HG02885 (cell line): Measurements from ENCODE around the gene ZNF322.

Experiments
- ATAC-seq: cut with Tn5 transposase; IDR thresholded peaks from one replicate; pipeline ENCODE4 v1.9.1; 2021; ENCODE audit warnings: mild to moderate bottlenecking; ENCODE audit not compliant: unreplicated experiment, poor library complexity

The ZNF322 gene

DNA sequence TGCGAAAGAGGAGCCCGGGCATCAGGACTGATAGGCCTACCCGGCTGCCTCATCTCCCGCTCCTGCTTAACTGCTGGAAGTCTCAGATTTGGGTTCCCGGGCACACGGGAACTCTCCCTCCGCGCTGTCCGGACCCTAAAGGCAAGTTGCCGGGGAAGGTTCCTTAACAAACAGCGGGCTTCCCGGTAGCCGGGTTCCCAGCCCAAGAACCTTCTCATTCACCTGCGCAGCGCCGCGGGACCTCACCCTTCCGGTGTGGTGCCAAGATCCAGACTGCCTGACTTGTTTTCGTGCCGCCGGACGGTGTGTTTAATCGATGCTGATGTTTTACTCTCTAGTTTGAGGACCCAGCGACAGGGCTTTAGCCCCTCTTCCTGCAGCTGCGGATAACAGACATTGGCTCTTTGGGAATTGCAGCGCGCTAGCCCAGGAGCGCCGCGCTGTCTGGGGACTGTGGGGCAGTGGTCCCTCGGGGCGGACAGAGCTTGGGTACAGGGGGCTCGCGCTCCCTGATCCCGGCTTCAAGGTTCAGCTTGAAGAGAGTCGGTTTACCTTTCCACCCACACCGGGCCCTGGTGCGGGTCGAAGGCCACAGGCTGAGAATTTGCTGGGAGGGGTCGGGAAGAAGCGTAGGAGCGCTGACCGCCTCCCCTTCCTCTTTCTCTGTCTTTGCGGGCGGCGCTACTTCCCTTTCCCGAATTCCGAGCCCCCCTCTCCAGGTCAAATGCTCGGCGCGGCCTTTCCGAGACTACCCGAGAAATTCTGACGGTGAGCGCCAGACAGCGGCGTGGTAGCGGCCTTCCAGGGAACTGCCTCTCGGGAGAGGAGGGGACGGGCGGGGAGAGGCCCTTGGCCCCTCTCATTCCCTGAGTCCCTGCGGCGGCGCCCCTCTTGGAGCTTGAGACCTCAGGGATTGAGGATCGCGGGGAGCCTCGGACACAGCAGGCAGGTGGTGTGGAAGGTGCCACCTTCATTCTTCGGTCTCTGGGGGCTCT, 45.6 kb downstream of the ZNF322 start:
- no peak for ATAC-seq

DNA sequence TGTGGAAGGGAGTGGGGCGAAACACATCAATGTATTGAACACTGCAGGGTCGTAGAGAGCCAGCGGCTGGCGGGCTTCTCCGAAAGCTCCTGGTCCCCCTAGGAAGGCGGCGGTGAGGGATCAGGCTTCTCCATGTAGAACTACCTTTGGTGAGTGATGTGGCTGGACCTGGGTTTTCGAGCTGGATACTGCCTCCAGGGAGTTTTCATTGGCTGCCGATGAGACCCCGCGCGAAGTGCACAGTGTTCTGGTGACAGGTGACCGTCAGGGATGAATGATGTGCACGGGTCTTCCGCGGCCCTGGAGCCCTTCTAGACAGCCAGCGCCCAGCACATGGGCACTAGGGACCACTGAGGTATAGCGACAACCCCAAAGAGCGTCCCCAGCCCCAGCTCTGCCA, 46.3 kb downstream of the ZNF322 start:
- no peak for ATAC-seq

DNA sequence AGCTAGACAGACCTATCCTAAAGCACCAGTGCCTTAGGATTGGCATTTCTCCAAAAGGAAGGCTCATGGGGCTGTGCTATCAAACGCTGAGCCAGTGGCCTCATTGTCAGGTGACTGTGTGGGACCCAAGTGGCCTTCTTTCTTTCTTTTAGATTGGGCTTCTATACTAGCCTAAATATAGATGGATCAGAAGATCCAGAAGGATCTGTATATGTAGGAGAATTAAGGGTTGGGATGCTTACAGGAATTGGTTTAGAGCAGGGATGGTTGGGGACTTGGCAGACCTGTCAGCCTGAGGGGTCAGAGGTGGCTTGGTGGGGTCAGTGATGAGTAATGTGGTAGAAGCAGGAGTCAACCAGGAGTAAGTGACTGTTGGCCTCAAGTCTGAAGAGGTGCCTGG, 47.9 kb downstream of the ZNF322 start:
- no peak for ATAC-seq

DNA sequence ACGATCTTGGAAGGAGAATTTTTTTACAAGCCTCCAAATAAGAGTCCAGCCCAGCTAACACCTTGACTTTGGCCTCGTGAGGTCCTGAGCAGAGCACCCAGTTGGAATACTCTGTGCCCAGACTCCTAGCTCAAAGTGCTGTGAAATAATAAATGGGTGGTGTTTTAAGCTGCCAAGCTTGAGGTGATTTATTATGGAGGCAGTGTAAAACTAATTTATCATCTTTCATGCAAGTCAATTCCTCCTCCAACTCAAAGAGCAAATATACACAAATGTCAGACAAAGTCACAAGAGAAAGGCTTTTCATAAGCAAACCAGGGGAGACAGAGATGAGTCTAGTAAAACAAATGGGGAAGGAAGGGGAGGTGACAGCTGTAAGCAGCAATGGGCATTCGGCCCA, 50.1 kb downstream of the ZNF322 start:
- ATAC-seq = no peak

DNA sequence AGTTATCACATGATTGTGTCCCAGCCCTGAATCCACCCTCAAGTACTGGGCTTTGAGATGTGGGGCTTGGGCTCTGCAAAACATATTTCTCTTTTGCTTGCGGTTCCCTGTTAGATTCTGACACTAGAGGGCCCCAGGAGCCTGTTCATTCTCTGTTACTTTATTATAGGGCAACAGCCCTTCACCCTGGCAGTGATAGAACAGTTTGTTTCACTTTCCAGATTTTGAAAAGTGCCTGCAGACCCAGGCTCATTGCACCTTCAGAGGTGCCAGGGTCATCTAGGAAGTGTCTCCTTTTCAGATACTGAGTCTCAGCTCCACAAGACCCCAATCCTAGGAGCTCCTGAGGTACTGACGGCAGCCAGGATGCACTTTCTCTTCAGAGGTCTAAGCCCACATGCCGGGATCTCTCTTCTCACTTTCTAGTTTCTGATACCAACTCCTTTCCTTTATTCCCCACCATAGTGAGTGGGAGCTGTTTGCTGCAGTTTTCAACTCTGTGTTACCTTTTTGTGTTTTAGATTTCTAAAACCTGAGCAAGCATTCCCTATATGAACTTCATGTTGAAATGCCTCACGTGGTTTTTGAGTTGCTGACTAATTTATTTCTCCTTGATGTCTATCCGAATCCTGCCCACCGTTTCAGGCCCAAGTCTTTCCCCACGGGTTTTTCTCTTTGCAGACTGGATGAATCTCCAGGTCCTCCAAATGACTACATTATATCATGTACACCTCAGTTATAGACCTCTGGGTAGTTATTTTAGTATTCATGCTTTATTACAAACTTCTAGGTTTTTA, 51.9 kb downstream of the ZNF322 start:
- ATAC-seq = peak; percentile 72

DNA sequence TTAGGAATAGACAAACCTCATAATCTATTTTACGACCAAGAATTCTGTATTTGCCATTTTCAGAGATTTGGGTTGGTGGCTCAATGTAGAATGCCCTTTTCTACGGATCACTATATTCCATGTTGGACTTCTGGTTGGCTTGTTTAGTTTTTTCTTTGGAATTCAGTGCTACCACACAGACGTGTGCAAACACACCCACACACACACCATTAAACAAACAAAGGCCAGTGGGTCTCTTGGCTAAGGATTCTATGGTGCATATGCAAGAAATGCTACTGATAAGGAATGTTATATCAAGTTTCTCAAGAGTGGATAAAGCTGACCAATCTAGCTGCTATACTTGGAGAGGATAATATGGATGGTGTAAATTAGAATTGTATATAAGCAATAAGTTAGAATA, 54.7 kb downstream of the ZNF322 start:
- no peak for ATAC-seq

DNA sequence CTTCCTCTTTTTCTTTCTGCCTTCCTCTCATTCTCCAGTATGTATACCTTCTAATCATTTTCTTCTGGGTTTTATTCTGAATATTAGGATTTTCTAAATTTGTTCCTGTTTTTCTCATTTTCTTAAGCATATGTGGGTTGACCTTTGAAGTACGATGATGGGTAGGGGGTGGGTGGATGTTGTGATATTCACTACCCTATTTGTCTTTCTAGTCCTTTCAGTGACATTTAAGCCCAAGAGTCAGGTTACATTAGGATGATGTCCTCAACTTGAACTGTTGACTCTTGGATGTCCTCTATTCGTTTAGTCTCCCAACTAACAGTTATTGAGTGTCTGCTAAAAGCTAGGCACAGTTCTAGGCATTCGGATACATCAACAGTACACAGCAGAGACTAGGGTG, 55.5 kb downstream of the ZNF322 start:
- no peak for ATAC-seq

DNA sequence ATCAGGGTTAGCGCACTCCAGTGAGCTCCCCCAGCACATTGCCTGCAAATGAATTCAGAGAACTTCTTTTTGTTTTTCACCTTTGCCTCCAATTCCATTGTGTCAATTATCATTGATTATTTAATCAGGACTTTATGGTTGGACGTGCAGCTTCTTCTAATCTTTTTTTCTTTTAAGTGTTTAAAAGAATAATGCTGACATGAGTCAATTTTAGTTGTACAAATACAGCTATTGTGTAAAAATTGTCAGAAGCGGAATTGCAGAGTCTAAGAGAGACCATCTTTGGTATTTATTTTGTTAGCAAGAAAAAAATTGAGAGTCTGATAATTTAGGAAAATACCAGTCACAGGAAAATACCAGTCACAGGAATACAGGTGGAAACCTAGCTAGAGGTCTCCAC, 57.3 kb downstream of the ZNF322 start:
- ATAC-seq = no peak

DNA sequence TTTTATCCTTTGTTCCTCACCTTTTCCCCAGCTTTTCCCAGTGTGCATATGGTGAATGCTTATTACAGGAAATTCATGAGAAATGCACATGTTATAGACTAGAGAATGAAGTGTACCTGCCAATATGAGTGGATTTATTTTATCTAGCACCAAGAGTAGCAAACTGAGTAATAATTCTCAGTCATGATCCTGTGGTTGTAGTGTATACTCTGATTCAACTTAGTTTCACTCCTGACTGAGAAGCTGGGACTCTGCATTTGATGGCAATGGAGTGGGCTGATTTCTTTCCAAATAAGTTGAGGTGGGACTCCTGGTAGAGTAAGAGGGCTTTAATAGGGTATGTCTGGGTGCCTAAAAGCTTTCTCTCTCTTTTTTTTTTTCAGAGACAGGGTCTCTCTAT, 58.8 kb downstream of the ZNF322 start:
- no peak for ATAC-seq

DNA sequence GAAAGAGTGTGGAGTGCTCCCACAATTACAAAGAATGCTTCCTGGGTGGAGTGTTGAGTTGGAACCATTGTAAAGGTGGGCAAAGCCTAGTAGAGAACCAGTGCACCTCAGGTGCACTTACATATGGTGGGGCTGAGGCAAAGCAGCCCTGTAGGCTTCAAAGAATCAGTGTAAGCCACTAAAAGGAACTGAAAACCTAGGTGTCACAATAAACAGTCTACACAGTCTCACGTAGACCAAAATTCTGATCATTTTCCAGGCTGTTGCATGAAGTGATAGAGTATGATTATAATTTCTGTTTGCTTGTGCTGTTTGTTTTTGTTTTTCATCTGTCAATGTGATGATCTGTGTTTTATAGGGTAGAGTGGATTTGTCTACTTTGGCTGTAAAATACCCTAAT, 60.0 kb downstream of the ZNF322 start:
- ATAC-seq = no peak

DNA sequence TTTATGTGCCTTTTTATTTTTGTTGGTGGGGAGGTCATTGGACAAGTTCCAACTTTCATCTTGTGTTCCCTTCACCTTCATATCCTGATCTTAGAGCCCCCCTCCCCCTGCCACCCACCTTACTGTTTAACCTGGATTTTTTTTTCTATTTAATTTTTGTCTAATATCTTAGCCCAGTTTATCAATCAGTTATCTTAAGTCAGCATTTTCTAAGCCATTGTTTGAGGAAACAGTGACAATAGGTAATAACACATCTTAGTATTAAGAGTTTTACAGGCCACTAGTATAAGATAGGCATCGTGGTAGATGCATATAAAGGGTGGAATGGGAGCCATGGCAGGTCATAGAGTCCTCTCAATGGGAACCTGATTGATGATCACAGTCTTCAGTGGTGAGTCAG, 60.4 kb downstream of the ZNF322 start:
- no peak for ATAC-seq

DNA sequence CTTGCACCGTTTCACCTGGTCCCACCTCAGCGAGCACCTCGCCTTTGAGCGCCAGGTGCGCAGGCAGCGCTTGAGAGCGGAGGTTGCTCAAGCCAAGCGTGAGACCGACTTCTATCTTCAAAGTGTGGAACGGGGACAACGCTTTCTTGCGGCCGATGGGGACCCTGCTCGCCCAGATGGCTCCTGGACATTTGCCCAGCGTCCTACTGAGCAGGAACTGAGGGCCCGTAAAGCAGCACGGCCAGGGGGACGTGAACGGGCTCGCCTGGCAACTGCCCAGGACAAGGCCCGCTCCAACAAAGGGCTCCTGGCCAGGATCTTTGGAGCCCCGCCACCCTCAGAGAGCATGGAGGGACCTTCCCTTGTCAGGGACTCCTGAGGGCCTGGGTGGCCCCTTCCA, 61.3 kb downstream of the ZNF322 start:
- ATAC-seq = no peak

DNA sequence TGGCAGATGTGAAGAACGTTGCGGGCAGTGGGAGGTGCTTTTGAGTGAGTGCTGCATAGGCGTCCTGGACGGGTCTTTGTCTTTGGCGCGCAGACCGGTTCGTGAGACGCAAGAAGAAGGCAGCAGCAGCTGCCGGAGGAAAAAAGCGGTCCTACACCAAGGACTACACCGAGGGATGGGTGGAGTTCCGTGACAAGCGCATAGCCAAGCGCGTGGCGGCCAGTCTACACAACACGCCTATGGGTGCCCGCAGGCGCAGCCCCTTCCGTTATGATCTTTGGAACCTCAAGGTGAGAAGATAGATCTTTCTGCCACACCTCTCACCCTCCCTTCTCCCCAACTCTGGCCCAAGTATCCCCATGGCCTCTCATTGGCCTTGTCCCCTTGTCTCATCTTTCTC, 61.7 kb downstream of the ZNF322 start:
- no peak for ATAC-seq

DNA sequence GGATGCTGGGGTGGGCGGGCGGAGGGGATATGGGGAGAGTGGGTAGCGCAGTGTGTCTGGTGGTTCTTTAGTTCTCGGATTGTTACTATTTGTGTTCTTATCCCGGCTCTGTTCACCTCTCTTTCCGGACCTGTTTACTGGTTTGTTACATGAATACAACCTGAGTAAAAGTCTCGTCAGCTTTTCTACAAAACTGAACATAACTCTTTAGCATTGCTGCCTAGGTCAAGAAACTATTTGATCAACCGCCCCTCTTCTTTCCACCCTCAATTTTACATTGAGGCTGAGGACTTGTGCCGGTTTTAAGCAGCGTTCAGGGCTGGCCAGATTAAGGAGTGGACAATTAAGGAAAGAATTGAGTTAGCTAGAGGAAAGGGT, 62.2 kb downstream of the ZNF322 start:
- no peak for ATAC-seq

DNA sequence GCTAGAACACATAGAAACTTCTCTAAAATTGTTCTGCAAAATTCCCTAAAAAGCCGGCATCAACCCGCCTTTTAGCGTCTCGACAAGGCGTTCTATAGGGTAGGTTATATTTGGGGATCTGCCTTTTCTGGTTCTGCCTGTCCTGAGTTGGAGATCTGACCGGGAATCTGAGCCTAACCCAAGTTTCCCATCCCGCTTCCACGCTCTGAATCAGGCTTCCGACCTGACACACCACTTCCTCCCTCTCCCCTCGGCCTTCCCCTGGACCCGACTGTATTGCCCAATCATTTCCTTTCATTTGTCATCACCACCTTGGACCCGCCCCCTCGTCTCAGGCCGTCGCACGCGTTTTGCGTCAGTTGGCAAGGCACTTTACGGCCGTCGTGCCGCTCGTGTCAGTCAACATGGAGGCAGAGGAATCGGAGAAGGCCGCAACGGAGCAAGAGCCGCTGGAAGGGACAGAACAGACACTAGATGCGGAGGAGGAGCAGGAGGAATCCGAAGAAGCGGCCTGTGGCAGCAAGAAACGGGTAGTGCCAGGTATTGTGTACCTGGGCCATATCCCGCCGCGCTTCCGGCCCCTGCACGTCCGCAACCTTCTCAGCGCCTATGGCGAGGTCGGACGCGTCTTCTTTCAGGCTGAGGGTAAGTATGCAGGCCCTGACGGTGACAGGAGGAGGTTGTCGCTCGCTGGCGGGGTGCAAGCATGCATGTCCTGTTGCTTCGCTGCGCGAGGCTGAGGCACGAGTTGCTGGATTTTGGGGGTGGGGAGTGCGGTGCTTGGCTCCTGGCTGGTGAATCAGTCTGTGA, 62.8 kb downstream of the ZNF322 start, which contains the start of gene ABT1:
TSS of gene ABT1 (plus strand) at position 375 of the 810 bp plus-strand sequence. CDS start at position 405, 30 bp downstream.
- peak; percentile 82 for ATAC-seq

DNA sequence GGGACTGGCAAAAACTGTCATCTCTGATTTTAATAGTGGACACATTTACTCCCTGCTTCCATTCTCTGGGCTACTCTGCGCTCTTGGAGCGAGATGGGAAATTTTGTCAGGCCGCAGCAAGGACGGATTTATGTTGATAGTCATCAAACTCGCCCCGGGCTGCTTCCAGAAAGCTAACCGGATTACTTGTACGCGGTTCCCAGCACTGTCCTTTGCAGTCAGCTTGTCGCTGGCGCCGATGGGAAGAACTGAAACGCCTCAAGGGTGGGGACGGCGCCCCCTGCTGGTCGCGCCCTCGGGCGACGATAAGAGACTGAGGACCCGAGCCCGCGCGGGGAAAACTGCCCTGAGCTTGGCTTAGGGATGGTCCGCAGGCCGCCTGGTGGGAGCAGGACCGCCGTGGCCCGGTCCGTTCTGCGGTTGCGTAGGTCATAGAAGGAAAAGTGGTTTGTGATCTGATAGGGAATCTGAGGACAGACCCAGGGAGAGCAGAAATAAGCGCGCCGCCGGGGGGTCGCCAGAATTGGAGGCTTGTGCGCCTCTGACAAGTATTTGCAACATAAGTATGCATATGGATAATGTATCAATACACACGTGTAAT, 63.8 kb downstream of the ZNF322 start:
- ATAC-seq = peak; percentile 59

DNA sequence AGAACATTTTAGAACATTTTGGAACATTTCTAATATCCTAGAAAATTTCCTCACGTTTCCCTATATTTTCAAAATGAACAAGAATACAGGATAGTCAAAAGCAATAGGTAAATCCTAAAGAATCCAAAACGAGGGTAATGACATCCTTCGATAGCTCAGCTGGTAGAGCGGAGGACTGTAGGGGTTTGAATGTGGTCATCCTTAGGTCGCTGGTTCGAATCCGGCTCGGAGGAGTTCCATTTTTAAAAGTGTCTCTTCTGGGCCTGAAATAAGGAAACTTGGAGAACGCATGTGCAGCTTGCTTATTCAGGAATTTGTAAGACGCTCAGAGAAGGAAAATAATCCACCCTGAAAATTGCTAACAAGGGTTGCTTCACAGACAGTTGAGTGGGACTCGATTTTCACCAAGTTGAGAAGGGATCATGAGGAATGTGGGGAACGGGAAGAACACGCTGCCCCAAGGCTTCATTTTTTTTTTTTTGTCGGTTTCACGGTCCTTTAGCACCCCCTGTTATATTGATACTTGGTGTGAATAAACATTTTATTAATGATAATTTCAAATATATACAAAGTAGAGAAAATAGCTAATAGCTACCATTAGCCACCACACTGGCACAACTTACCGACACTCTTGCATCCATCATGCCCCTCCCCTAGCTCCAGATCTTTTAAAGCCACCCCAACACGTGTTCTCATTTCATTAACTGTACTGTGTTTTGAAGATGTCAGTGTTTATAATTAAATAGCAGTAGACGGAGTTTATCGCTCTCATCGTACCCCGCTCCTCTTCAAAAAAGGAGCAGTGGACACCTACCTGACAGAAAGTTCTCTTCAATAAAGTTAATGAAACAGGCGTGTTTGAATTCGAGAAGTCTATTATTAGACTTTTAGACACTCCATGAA, 64.6 kb downstream of the ZNF322 start:
- ATAC-seq = no peak

DNA sequence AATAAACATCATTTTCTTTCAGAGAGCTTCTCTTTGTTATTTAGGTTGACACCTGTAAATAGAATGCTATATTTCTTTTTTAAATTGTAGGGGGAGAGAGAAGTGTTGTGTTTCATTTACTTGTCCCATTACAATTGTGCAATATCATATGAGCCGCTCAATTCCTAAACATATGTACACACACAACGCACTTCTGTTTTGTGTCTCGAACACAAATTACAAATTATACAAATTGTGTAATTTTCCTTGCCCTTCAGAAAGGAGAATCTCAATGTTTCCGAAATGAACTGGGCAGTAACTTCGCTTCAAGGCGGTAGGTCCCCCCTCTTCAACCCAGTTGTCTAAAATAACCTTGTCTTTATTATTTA, 65.4 kb downstream of the ZNF322 start:
- no peak for ATAC-seq
